HG02763 (cell line): ENCODE results near the gene LARP4B.

Experiments
- ATAC-seq: cut with Tn5 transposase; IDR thresholded peaks from one replicate; pipeline ENCODE4 v1.9.1; 2021; ENCODE audit warnings: mild to moderate bottlenecking, moderate library complexity; ENCODE audit not compliant: unreplicated experiment

LARP4B gene

DNA sequence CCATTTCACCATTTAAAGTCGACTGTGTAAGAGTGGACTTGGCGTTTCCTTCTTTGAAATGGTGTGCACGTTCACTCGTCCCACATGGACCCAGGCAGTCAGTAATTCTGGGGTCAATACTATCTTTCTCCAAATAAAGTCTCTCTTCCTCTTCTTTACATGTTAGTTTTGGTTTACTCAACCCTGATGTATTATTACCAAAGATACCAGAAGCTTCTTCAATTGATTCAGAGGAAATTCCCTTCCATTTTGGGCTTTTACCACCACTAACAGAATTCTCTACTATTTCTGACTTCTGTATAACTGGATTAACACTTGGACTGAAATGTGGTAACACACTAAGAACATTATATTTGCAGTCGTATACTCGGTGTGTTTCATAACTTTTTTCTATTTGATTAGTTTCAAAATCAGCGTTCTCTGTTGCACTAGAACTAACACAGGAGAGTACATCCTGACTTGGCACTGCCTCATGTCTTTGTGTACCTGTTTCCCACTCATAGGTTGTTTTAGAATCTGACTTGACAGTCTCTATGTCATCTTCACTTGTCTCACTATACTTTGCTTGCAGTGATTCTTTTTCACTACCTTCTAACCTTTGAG lies 60.8 kb downstream of the LARP4B start:
- no peak for ATAC-seq

- ATAC-seq, result no peak
Measured at GRCh38 chr10:869171-869570, 62.3 kb downstream of the LARP4B start.

GRCh38 chr10:867807-868206 lies 63.7 kb downstream of the LARP4B start:
- ATAC-seq, result no peak

- ATAC-seq, result no peak
Measured at GRCh38 chr10:866577-866941, 64.9 kb downstream of the LARP4B start.

GRCh38 chr10:865924-866576 lies 65.5 kb downstream of the LARP4B start:
- no peak for ATAC-seq

DNA sequence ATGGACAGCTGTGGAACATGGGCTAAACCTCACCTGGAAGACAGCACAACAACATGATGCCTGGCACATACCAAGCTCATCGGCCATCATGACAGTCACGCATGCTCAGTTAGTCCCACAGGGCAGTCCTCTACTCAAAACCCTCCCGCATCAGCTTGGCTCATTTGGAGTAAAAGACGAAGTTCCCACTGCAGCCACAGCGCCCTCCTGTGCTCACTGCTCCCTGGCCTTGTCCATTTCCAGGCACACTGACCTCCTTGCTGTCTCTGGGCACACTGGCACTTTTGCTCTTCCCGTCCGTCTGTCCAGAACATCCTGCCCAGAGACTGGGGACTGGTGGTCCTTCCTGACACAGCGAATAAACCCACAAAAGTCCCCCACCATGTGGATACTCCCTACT lies 66.2 kb downstream of the LARP4B start:
- no peak for ATAC-seq

- no peak for ATAC-seq
Measured at GRCh38 chr10:860519-860918, 71.0 kb downstream of the LARP4B start.

DNA sequence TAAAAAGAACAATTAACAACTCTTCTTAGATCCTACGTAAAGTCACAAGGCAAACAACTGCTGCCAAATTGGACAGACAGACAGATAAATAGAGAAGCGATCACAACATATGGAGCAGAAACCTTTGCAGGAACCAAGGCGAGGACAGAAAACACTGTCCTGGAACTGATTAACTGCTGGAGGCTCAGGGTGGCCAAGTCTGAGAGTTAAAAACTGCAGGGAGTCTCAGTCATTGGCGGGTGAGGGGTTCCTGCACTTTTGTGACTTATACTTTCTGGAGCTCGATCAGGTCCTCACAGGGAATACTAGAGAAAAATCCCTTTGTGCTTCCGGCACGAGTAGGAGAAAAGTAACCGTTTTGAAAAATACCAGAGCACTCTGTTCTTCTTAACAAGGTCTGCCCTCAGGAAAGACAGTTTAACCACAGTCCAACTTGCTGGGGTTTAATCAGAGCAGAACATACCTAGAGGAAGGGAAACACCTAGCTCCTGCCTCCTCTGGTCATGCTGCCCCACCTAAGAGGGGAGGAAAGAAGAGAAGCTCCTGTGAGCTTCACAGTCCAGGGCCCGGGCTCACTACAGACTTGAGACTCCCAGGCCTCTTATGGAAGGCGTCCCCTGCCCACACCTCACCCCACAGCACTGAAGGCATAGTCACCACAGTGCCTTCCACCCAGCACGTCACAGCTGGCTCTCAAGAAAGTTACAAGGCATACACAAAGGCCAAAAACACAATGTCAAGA lies 74.9 kb downstream of the LARP4B start:
- no peak for ATAC-seq

GRCh38 chr10:855671-856070 lies 75.8 kb downstream of the LARP4B start:
- no peak for ATAC-seq

DNA sequence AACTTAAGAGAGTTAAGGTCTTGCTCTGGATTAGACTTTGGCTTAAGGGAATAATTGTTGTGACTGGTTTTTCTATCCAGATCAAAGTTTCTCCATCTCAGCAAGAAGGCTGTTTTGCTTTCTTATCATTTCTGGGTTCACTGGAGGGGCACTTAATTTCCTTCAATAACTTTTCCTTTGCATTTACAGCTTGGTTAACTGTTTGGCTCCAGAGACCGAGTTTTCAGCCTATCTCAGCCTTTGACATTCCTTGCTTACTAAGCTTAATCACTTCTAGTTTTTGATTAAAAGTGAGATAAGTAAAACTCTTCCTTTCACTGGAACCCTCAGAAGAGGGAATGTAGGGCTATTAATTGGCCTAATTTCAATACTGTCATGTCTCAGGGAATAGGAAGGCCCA lies 76.4 kb downstream of the LARP4B start:
- no peak for ATAC-seq

DNA sequence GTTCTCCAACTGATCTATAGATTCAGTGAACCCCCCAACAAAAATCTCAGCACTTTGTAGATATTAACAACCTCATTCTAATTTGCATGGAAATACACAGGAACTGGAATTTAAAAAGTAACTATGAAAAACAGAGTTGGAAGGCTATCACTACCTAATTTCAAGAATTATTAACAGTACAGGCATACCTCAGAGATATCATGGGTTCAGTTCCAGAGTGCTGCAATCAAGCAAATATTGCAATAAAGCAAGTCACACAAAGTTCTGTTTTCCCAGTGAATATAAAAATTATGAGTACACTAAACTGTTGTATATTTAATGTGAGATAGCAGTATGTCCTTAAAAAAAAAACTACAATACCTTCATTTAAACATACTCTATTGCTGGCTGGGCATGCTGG lies 78.5 kb downstream of the LARP4B start:
- no peak for ATAC-seq

GRCh38 chr10:852386-852785 lies 79.1 kb downstream of the LARP4B start:
- peak; percentile 24 for ATAC-seq

DNA sequence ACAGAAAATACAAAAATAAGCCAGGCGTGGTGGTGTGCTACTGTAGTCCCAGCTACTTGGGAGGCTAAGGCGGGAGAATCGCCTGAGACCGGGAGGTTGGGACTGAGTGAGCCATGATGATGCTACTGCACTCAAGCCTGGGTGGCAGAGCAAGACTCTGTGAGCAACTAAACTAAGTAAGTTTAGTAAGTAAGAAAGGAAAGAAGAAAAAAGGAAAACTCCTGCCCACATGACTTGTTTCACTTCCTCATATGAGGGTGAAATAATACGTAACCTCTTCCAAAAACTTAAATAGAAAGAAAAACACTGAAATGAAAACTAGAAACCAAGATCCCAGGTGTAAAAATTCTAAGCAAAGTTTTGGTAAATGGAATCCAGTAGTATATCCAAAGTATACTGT lies 79.6 kb downstream of the LARP4B start:
- peak; percentile 91 for ATAC-seq

GRCh38 chr10:850093-850492 lies 81.4 kb downstream of the LARP4B start:
- ATAC-seq, result no peak

GRCh38 chr10:847868-848267 lies 83.6 kb downstream of the LARP4B start:
- no peak for ATAC-seq

DNA sequence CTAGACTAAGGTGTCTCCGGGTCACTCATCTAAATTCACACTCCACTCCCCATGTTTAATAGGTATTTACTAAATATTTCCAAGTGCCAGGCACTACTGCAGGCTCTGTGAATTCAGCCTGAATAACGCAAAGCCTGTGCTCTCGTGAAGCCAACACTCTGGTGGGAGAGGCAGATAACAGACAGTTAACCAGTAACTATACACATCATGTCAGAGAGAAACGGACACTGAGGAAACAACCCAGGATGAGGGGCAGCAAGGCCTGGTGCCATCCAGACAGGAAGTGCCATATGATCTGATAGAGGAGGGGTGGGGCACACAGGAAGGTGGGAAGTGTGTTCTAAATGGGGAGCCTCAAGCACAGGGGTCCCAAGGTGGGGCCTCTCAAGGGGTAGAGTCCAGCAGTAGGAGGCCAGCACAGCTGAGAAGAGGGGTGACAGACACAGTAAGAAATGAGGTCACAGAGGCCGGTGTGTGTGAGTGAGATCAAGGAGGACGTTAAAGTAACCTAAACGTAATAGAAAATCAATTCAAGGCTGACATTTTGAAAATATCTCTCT lies 85.3 kb downstream of the LARP4B start:
- ATAC-seq, result no peak

DNA sequence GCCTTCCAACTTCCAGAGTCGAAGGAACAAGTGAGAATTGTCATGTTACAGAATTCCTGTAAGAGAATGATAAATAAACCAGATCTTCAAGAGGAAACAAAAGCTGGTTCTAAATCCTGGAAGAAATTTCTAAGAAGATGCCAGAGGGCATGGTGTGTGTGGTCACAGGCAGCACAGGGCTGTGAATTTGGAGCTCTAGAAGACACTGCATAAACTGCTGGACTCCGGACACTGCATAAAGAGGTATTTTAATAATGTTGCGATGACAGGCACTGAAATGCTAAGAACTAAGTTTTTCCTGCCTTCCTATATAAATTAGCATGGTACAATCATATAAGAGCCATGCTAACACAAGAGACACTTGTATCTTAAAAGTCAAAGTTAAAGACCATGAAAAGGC lies 86.0 kb downstream of the LARP4B start:
- no peak for ATAC-seq

DNA sequence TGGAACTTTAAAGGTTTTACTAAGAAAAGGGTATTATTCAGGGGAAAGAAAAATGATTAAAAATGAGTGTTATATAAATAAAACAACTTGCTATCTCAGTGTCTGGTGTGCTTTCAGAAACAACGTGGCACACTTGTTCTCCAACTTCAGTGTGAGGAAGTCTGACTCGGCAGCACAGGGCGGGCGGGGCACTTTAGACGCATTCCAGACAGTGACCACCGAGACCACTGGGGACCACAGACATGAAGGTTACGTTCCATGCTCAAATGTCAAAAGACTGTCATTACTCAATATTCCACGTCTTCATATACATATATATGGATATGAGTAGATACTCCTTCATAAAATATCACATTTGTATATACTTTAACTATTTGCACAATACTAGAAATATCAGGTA lies 87.0 kb downstream of the LARP4B start:
- ATAC-seq, result no peak

GRCh38 chr10:843703-844102 lies 87.8 kb downstream of the LARP4B start:
- ATAC-seq, result no peak

GRCh38 chr10:842795-843194 lies 88.7 kb downstream of the LARP4B start:
- ATAC-seq, result no peak

- ATAC-seq, result no peak
Measured at GRCh38 chr10:841535-841934, 90.0 kb downstream of the LARP4B start.

GRCh38 chr10:839550-840205 lies 91.8 kb downstream of the LARP4B start:
- ATAC-seq, result no peak
